GM18858 (cell line): ENCODE results near the gene UBE2O.

Experiments
- ATAC-seq: cut with Tn5 transposase; IDR thresholded peaks from one replicate; pipeline ENCODE4 v1.9.1; 2021; ENCODE audit not compliant: unreplicated experiment

The UBE2O gene

GRCh38 chr17:76419576-76420260, 33.2 kb downstream of the UBE2O start:
- ATAC-seq, result no peak

GRCh38 chr17:76417499-76418143, 35.3 kb downstream of the UBE2O start:
- ATAC-seq, result no peak

- ATAC-seq, result no peak
Measured at GRCh38 chr17:76416899-76417298, 36.1 kb downstream of the UBE2O start.

GRCh38 chr17:76416457-76416856, 36.5 kb downstream of the UBE2O start:
- ATAC-seq, result no peak

- ATAC-seq, result no peak
Measured at GRCh38 chr17:76415786-76416185, 37.2 kb downstream of the UBE2O start.

GRCh38 chr17:76414334-76415295, 38.3 kb downstream of the UBE2O start:
- ATAC-seq, result no peak

- ATAC-seq, result no peak
Measured at GRCh38 chr17:76411247-76411646, 41.7 kb downstream of the UBE2O start.

- no peak for ATAC-seq
Measured at GRCh38 chr17:76410328-76410965, 42.5 kb downstream of the UBE2O start.

- no peak for ATAC-seq
Measured at GRCh38 chr17:76408037-76408849, 44.7 kb downstream of the UBE2O start.

GRCh38 chr17:76407509-76407908, 45.4 kb downstream of the UBE2O start:
- no peak for ATAC-seq

GRCh38 chr17:76405967-76406647, 46.8 kb downstream of the UBE2O start:
- ATAC-seq, result no peak

- no peak for ATAC-seq
Measured at GRCh38 chr17:76405607-76405966, 47.4 kb downstream of the UBE2O start.

- no peak for ATAC-seq
Measured at GRCh38 chr17:76404976-76405563, 47.9 kb downstream of the UBE2O start.

GRCh38 chr17:76404256-76404655, 48.7 kb downstream of the UBE2O start:
- ATAC-seq, result no peak

GRCh38 chr17:76402711-76403110, 50.2 kb downstream of the UBE2O start:
- ATAC-seq, result no peak

- ATAC-seq, result no peak
Measured at GRCh38 chr17:76399175-76400172, 53.5 kb downstream of the UBE2O start.

GRCh38 chr17:76398523-76399174, 54.3 kb downstream of the UBE2O start:
- ATAC-seq, result no peak
